Esophagus muscularis mucosa (tissue), 3 donors: ENCODE measurements around the gene VGLL4.

ENCODE experiments used
- POLR2A ChIP-seq: fragments of 450-650 bp; IDR thresholded peaks from one replicate; pipeline ENCODE4 v1.6.1; 2017; ENCODE audit warnings: antibody characterized with exemption, moderate library complexity, mild to moderate bottlenecking, low read depth
- POLR2AphosphoS5 ChIP-seq, 2 donors: sonication (generic); formaldehyde crosslinking; IDR thresholded peaks; one replicate each; pipeline ENCODE4 v1.6.1; 2017; ENCODE audit warnings: antibody characterized with exemption in 2 of 2
- TF ChIP-seq, protein P1 (sequence below), 3 experiments: fragments of 200-600 bp in 2 of 3; fragments of 450-650 bp in 1 of 3; sonication (generic) in 2 of 3; IDR thresholded peaks; one replicate each; pipeline ENCODE4 v1.5.1; 2017 to 2019; ENCODE audit warnings: antibody characterized with exemption in 3 of 3, mild to moderate bottlenecking in 2 of 3, moderate library complexity in 1 of 3

DNA sequence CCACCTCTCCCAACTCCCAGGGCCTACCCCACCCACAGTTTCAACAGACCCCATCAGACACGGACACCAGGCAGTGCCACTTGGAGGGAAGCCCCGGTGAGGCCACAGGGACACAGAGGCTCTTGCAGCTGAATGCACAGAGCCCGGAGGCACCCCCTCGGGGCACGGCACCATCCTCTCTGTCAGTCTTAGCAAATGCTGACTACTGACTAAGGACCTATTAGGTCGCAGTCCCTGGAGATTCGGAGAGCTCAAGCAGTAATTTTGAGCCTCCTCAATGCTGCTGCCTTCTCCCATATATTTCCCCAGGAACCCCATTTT is 79.9 kb downstream of the VGLL4 start:
- TF ChIP-seq, protein P1, sequence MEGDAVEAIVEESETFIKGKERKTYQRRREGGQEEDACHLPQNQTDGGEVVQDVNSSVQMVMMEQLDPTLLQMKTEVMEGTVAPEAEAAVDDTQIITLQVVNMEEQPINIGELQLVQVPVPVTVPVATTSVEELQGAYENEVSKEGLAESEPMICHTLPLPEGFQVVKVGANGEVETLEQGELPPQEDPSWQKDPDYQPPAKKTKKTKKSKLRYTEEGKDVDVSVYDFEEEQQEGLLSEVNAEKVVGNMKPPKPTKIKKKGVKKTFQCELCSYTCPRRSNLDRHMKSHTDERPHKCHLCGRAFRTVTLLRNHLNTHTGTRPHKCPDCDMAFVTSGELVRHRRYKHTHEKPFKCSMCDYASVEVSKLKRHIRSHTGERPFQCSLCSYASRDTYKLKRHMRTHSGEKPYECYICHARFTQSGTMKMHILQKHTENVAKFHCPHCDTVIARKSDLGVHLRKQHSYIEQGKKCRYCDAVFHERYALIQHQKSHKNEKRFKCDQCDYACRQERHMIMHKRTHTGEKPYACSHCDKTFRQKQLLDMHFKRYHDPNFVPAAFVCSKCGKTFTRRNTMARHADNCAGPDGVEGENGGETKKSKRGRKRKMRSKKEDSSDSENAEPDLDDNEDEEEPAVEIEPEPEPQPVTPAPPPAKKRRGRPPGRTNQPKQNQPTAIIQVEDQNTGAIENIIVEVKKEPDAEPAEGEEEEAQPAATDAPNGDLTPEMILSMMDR (IDR thresholded peaks at IDR 0.05), result no peak
- TF ChIP-seq POLR2A (no peak), POLR2AphosphoS5 (IDR thresholded peaks at IDR 0.05) (no peak)
